Parathyroid adenoma (tissue), 2 donors: Measurements from ENCODE around the gene ZNF528.
A peak's percentile ranks its signal among the peaks of the same experiment; 100 is the strongest.

Source experiments
- H2AFZ ChIP-seq: fragments of 300-600 bp; sonication (generic); one replicate; pipeline ENCODE4 v1.7.0; 2017; ENCODE audit warnings: antibody characterized with exemption, mild to moderate bottlenecking
- H3K27ac ChIP-seq: fragments of 300-600 bp; sonication (generic); one replicate; pipeline ENCODE4 v1.7.0; 2017
- H3K27me3 ChIP-seq: fragments of 300-600 bp; sonication (generic); one replicate; pipeline ENCODE4 v1.7.0; 2017; ENCODE audit warnings: low read length; ENCODE audit not compliant: control insufficient read depth, insufficient read depth
- H3K36me3 ChIP-seq: fragments of 300-600 bp; sonication (generic); one replicate; pipeline ENCODE4 v1.7.0; 2017; ENCODE audit warnings: low read length; ENCODE audit not compliant: control insufficient read depth, insufficient read depth
- H3K4me1 ChIP-seq: fragments of 300-600 bp; sonication (generic); one replicate; pipeline ENCODE4 v1.7.0; 2017; ENCODE audit warnings: control low read depth
- H3K4me2 ChIP-seq: fragments of 300-600 bp; sonication (generic); one replicate; pipeline ENCODE4 v1.7.0; 2017; ENCODE audit warnings: low read length
- H3K4me3 ChIP-seq: fragments of 300-600 bp; sonication (generic); one replicate; pipeline ENCODE4 v1.7.0; 2017; ENCODE audit warnings: low read depth, low read length
- H3K79me2 ChIP-seq: fragments of 300-600 bp; sonication (generic); one replicate; pipeline ENCODE4 v1.7.0; 2017; ENCODE audit warnings: control low read depth
- H3K9ac ChIP-seq: fragments of 300-600 bp; sonication (generic); one replicate; pipeline ENCODE4 v1.7.0; 2017; ENCODE audit warnings: mild to moderate bottlenecking
- H3K9me3 ChIP-seq: fragments of 300-600 bp; sonication (generic); one replicate; pipeline ENCODE4 v1.7.0; 2017; ENCODE audit warnings: low read length; ENCODE audit not compliant: control insufficient read depth
- CTCF ChIP-seq: fragments of 300-600 bp; sonication (generic); IDR thresholded peaks from one replicate; pipeline ENCODE4 v1.7.0; 2017; ENCODE audit warnings: antibody characterized with exemption, mild to moderate bottlenecking
- donor health status: primary hyperparathyroidism.

Gene ZNF528

GRCh38 chr19:52428937-52429336 is 31.3 kb downstream of the ZNF528 start, which contains the start of gene ZNF534:
TSS of gene ZNF534 (plus strand) at chr19:52429148. CDS start at chr19:52431475, 2,327 bp downstream.
- Histone ChIP-seq H3K4me3 (no peak within 1 kb of the TSS), H3K79me2 (no peaks in the 10 kb centered on the region)

GRCh38 chr19:52442179-52442578 is 44.5 kb downstream of the ZNF528 start:
- Histone ChIP-seq H2AFZ (no peak overlapping the region), H3K27me3 (no peaks in the 10 kb centered on the region), H3K9me3 (no peaks in the 10 kb centered on the region), H3K4me3 (no peak overlapping the region), H3K4me2 (no peak overlapping the region), H3K9ac (no peak overlapping the region), H3K27ac (no peak overlapping the region), H3K4me1 (no peaks in the 10 kb centered on the region), H3K36me3 (no peaks in the 10 kb centered on the region), H3K79me2 (no peaks in the 10 kb centered on the region)
- TF ChIP-seq CTCF: no peak

More at GRCh38 chr19:52428937-52429336, 31.3 kb downstream of the ZNF528 start, which contains the start of gene ZNF534:
- Histone ChIP-seq H3K27ac (no peak within 1 kb of the TSS), H3K27me3 (no peaks in the 10 kb centered on the region), H3K9ac (no peak within 1 kb of the TSS), H2AFZ (no peak within 1 kb of the TSS), H3K9me3 (no peaks in the 10 kb centered on the region), H3K4me2 (no peak within 1 kb of the TSS), H3K4me1 (no peaks in the 10 kb centered on the region), H3K36me3 (no peaks in the 10 kb centered on the region)
- no peak for TF ChIP-seq CTCF

- no peaks in the 10 kb centered on the region for H3K36me3 ChIP-seq
- H2AFZ ChIP-seq: no peak overlapping the region
- H3K4me1 ChIP-seq: no peaks in the 10 kb centered on the region
- no peak for TF ChIP-seq CTCF
- no peak overlapping the region for H3K9ac ChIP-seq
- no peak overlapping the region for H3K27ac ChIP-seq
- H3K27me3 ChIP-seq: no peaks in the 10 kb centered on the region
- H3K79me2 ChIP-seq: no peaks in the 10 kb centered on the region
- no peak overlapping the region for H3K4me3 ChIP-seq
- H3K4me2 ChIP-seq: no peak overlapping the region
- no peaks in the 10 kb centered on the region for H3K9me3 ChIP-seq
These were observed 46.9 kb downstream of the ZNF528 start for GRCh38 chr19:52444506-52444905.

GRCh38 chr19:52451241-52451640 is 53.6 kb downstream of the ZNF528 start:
- no peaks in the 10 kb centered on the region for H3K79me2 ChIP-seq
- no peak overlapping the region for H3K9ac ChIP-seq
- H3K4me2 ChIP-seq: no peak overlapping the region
- TF ChIP-seq CTCF: no peak
- H2AFZ ChIP-seq: no peak overlapping the region
- H3K4me1 ChIP-seq: no peaks in the 10 kb centered on the region
- no peaks in the 10 kb centered on the region for H3K27me3 ChIP-seq
- H3K9me3 ChIP-seq: no peaks in the 10 kb centered on the region
- H3K27ac ChIP-seq: no peak overlapping the region
- H3K36me3 ChIP-seq: no peaks in the 10 kb centered on the region
- no peak overlapping the region for H3K4me3 ChIP-seq

- H3K9me3 ChIP-seq: no peaks in the 10 kb centered on the region
- H3K27ac ChIP-seq: no peak within 1 kb of the TSS
- peak within 1 kb of the TSS; percentile 68 for H3K4me3 ChIP-seq
- H3K9ac ChIP-seq: no peak within 1 kb of the TSS
- no peaks in the 10 kb centered on the region for H3K79me2 ChIP-seq
- peak within 1 kb of the TSS; percentile 65 for H3K4me2 ChIP-seq
- peak within 1 kb of the TSS; percentile 33 for H2AFZ ChIP-seq
- H3K36me3 ChIP-seq: peaks cover under 1% of the 10 kb centered on the region
- H3K27me3 ChIP-seq: no peaks in the 10 kb centered on the region
- no peak for TF ChIP-seq CTCF
- H3K4me1 ChIP-seq: no peaks in the 10 kb centered on the region
These were observed 55.9 kb downstream of the ZNF528 start, which contains the start of gene ZNF578 for GRCh38 chr19:52453324-52454094. TSS of gene ZNF578 (plus strand) at chr19:52453553. CDS start at chr19:52501846, 48,293 bp downstream.
